ENCODE measurements around the gene MIOS. TPM values are rescaled to one million over a fixed set of nuclear protein-coding genes. Genes with fewer than 3 reads are reported as not detected.

The MIOS gene
- polyA plus RNA-seq, 2 of the 4 experiments (the other 2 are of a cell fraction) = 19.1 to 49.1 TPM

DNA sequence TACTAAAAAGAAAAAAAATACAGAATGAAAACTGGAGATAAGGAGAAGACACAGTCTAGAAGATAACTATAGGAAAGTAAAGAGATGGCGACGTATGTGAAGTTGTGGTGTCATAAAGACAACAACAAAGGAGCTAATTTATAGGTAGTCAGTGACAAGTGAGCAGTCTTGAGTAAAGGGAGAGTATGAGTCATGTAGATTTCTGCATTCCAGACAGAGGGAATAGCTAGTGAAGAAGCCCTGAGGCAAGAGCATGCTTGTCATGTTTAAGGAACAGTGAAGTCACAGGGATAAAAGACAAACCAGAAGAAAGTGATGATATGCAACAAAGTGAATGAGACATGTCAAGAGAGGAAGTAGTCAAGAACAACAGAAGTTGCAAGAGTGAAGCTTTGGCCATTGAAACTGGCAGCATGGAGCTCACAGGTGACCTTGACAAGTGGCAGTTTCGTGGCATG is 2.3 kb upstream of the MIOS start (continued):
- TF ChIP-seq MAFK (IDR thresholded peaks at IDR 0.05; ENCODE audit: partially characterized antibody) (peak; percentile 10), ATOH8 (CRISPR knock-in tag; IDR thresholded peaks at IDR 0.05; ENCODE audit: low read depth) (no peak), MAX (IDR thresholded peaks at IDR 0.05) (no peak), ZC3H11A (IDR thresholded peaks at IDR 0.05) (no peak), EHF (CRISPR knock-in tag; IDR thresholded peaks at IDR 0.05) (no peak), NR3C1 (IDR thresholded peaks at IDR 0.05) (no peak), RARB (CRISPR knock-in tag; IDR thresholded peaks at IDR 0.05) (no peak), HEYL (CRISPR knock-in tag; IDR thresholded peaks at IDR 0.05) (no peak), ZFP36 (IDR thresholded peaks at IDR 0.05; ENCODE audit: borderline replicate concordance, partially characterized antibody) (no peak), SMC3 (IDR thresholded peaks at IDR 0.05) (no peak), JUNB (IDR thresholded peaks at IDR 0.05) (peak; percentile 78)

DNA sequence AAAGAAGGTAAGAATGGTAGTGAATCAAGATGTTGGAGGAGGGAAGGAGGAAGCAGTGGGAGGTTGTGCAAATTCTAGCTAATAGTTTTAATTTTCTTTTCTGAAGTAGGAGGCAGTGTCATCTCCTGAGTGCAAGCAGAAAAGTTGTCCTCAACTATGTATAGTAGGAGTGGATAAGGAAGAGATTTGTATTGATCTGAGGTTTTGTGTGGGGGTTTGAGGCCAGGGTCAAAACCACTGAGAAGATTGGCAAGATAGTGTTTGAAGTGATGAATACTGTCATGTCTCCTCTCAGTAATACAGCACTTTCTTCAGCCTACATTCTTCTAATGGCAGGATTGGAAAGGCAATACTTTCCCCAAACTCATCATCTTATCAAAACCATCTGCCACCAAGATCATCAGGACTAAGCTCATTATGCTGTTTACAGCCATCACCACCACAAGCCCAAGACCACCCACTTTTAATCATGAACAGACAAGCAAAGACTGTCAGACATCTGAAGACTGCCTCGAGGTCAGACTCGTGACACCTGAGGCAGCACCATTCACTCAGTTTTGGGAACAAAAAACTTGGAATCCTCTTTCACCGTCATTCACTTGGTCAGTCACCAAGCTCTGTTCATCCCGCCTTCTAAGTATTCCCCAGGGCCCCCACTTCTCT is 1.5 kb upstream of the MIOS start:
- Histone ChIP-seq H3K9me3 (no peaks in the 10 kb centered on the region; the same call in 2 of the 3 replicates), H3K4me3 (no peak overlapping the region), H3K4me1 (peaks cover 37% of the 10 kb centered on the region), H3K4me2 (peak overlapping the region; percentile 59), H3K27ac (peak overlapping the region in 1 of 2 experiments; percentile 44; a peak in 2 of 6 replicates)
- DNase-seq (ENCODE audit: low read depth in 1 of 2, low spot score in 1 of 2) = no peak
- POLR2A ChIA-PET = interaction anchor here (0.6 to 1.6 kb wide), 4 partner anchors 75 to 383 kb away, joined by 3 to 6 read pairs (median 4); partner anchors contain the start of gene UMAD1
- FAIRE-seq = no peak
- no peak for TF ChIP-seq NR3C1 (IDR thresholded peaks at IDR 0.05)
- TF ChIP-seq FOXS1 (CRISPR knock-in tag; IDR thresholded peaks at IDR 0.05) = no peak
- no peak for TF ChIP-seq TFCP2L1 (CRISPR knock-in tag; IDR thresholded peaks at IDR 0.05)
- no peak for TF ChIP-seq CEBPB (IDR thresholded peaks at IDR 0.05)
- no peak for TF ChIP-seq ZC3H11A (IDR thresholded peaks at IDR 0.05)
- no peak for TF ChIP-seq USF2 (IDR thresholded peaks at IDR 0.05)
- TF ChIP-seq RAD21 (conservative IDR thresholded peaks at IDR 0.05 in 1 of 2, IDR thresholded peaks at IDR 0.05 in 1 of 2) = no peak
- no peak for TF ChIP-seq PHF8 (IDR thresholded peaks at IDR 0.05; ENCODE audit: borderline replicate concordance, low read depth)
- TF ChIP-seq GATA3 (IDR thresholded peaks at IDR 0.05; ENCODE audit: borderline replicate concordance) = no peak
- no peak for TF ChIP-seq RFX5 (IDR thresholded peaks at IDR 0.05)
- no peak for TF ChIP-seq MAFK (IDR thresholded peaks at IDR 0.05; ENCODE audit: partially characterized antibody)
- no peak for TF ChIP-seq SREBF2 (IDR thresholded peaks at IDR 0.05)
- CTCF ChIA-PET = interaction anchor here (1.7 to 2.1 kb wide), 2 partner anchors 23 to 141 kb away, joined by 5 to 10 read pairs; no protein-coding TSS in a partner anchor
- WGBS (ENCODE audit: missing lambda C conversion rate) = 96% methylated on average over 4 of the region's 4 CpGs
- ATAC-seq = no peak

DNA sequence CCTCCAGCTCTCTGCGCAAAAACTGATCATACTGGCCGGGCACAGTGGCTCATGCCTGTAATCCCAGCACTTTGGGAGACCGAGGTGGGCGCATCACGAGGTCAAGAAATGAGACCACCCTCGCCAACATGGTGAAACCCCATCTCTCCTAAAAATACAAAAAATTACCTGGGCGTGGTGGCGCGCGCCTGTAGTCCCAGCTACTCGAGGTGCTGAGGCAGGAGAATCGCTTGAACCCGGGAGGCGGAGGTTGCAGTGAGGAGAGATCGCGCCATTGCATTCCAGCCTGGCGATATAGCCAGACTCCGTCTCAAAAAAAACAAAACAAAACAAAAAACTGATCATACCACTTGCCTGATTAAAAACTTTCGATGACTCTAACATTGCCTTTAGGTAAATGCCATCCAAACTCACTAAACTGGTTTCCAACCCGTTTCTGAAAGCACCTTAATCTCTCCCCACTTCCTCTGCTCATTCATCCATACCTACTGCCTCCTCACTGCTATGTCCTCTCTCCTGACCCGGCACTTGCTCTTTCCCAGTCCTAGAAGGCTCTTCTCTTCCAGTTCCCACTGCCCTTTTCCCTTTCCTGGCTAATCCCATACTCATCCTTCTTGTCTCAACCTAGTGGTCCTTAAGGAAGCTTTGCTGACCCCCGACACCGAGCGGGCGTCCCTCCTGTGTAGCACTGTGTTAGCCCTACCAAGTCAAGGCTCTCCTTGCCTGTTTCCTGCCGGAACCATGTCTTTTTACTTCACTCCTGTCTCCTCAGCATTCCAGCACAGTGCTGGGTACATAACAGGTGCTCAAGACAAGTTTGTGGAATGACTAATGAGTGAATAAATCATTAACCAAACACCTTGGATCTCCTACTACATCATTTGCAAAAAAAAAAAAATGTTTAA is 686 bp upstream of the MIOS start:
- 84% methylated on average over 26 of the region's 26 CpGs for WGBS (ENCODE audit: missing lambda C conversion rate)
- Histone ChIP-seq H3K4me3 (peak overlapping the region; percentile 89), H3K27ac (peak overlapping the region; percentile 93 to 99), H3K4me2 (peak overlapping the region; percentile 67), H3K4me1 (peaks cover 37% of the 10 kb centered on the region), H3K9me3 (no peaks in the 10 kb centered on the region)
- no peak for FAIRE-seq
- ChIA-PET CTCF (interaction anchor here (0.6 to 1.3 kb wide), 2 partner anchors 77 to 566 kb away, joined by 3 to 4 read pairs; no protein-coding TSS in a partner anchor), POLR2A (no interaction called here)
- ATAC-seq = peak; percentile 25 to 47
- TF ChIP-seq ZNF302 (CRISPR knock-in tag; IDR thresholded peaks at IDR 0.05) = no peak
- no peak for TF ChIP-seq ZSCAN20 (CRISPR knock-in tag; IDR thresholded peaks at IDR 0.05)
- TF ChIP-seq, protein P1, sequence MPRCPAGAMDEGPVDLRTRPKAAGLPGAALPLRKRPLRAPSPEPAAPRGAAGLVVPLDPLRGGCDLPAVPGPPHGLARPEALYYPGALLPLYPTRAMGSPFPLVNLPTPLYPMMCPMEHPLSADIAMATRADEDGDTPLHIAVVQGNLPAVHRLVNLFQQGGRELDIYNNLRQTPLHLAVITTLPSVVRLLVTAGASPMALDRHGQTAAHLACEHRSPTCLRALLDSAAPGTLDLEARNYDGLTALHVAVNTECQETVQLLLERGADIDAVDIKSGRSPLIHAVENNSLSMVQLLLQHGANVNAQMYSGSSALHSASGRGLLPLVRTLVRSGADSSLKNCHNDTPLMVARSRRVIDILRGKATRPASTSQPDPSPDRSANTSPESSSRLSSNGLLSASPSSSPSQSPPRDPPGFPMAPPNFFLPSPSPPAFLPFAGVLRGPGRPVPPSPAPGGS (IDR thresholded peaks at IDR 0.05) = no peak
- peak in 1 of 2 experiments; percentile 8 for DNase-seq (ENCODE audit: low read depth in 1 of 2, low spot score in 1 of 2)

Data from A549 (cell line).